Endodermal cell (in vitro differentiated cells): ENCODE data around the gene SFXN3. TPM values are rescaled to one million over a fixed set of nuclear protein-coding genes. Genes with fewer than 3 reads are reported as not detected.

ENCODE experiments used
- DNase-seq: peaks from one replicate; pipeline ENCODE4 v3.0.0-alpha.2; 2017
- H3K27ac ChIP-seq: 2 replicates; pipeline ENCODE4 v1.5.1; 2013; ENCODE audit warnings: mild to moderate bottlenecking, low read depth, low read length, moderate library complexity
- H3K27me3 ChIP-seq: 2 replicates; pipeline ENCODE4 v1.6.1; 2013; ENCODE audit warnings: mild to moderate bottlenecking, low read length, moderate library complexity; ENCODE audit not compliant: insufficient read depth, control insufficient read depth, poor library complexity, severe bottlenecking
- H3K36me3 ChIP-seq: 2 replicates; pipeline ENCODE4 v1.7.0; 2013; ENCODE audit warnings: mild to moderate bottlenecking, low read length, moderate library complexity; ENCODE audit not compliant: control insufficient read depth, insufficient read depth
- H3K4me1 ChIP-seq: one replicate; pipeline ENCODE4 v1.7.0; 2013; ENCODE audit warnings: low read length; ENCODE audit not compliant: control insufficient read depth, insufficient read depth
- H3K4me3 ChIP-seq: 2 replicates; pipeline ENCODE4 v1.5.1; 2013; ENCODE audit warnings: mild to moderate bottlenecking, low read length, moderate library complexity
- H3K9ac ChIP-seq: 2 replicates; pipeline ENCODE4 v1.6.1; 2013; ENCODE audit warnings: mild to moderate bottlenecking, low read length, moderate library complexity; ENCODE audit not compliant: poor library complexity, severe bottlenecking; ENCODE audit errors: extremely low read depth
- H3K9me3 ChIP-seq: 2 replicates; pipeline ENCODE4 v1.6.1; 2013; ENCODE audit warnings: mild to moderate bottlenecking, low read length, moderate library complexity; ENCODE audit not compliant: control insufficient read depth
- H3K27ac Mint-ChIP-seq: 2 replicates; pipeline ENCODE4 v1.8.0; 2020; ENCODE audit warnings: mixed read lengths
- H3K27me3 Mint-ChIP-seq: 2 replicates; pipeline ENCODE4 v1.8.0; 2021; ENCODE audit warnings: mild to moderate bottlenecking, mixed read lengths; ENCODE audit not compliant: insufficient read depth
- H3K36me3 Mint-ChIP-seq: 2 replicates; pipeline ENCODE4 v1.8.0; 2020; ENCODE audit warnings: low read depth, mixed read lengths
- H3K4me1 Mint-ChIP-seq: 2 replicates; pipeline ENCODE4 v1.8.0; 2020; ENCODE audit warnings: mixed read lengths
- H3K4me3 Mint-ChIP-seq: 2 replicates; pipeline ENCODE4 v1.8.0; 2020; ENCODE audit warnings: mild to moderate bottlenecking, moderate library complexity, mixed read lengths
- H3K9me3 Mint-ChIP-seq: 2 replicates; pipeline ENCODE4 v1.8.0; 2020; ENCODE audit warnings: mild to moderate bottlenecking, mixed read lengths
- WGBS, 2 experiments: methylation state at CpG; one replicate each; pipeline versions ENCODE4 v1.1.5 to v1.1.7; 2013; ENCODE audit warnings: missing lambda C conversion rate in 2 of 2, mixed read lengths in 1 of 2; ENCODE audit not compliant: insufficient coverage in 1 of 2, insufficient read length in 1 of 2; 5-methylcytosine and 5-hydroxymethylcytosine counted together
- total RNA-seq, 2 donors: library from RNA; stranded (reverse); fragmentation: NEBNext Ultra II Directional in 1 of 2; extraction: Animal tissue kit (Norgen Biotek cat#: 25700) in 1 of 2; gene quantifications; 2 replicates in 1 of 2; 3 replicates in 1 of 2; pipeline ENCODE4 v1.2.1, GENCODE V29; 2021
- TF ChIP-seq, protein P1 (sequence below): fragments of 200-600 bp; sonication (generic); conservative IDR thresholded peaks from 2 replicates; pipeline ENCODE4 v1.5.0; 2021; ENCODE audit warnings: antibody characterized with exemption, mild to moderate bottlenecking

The SFXN3 gene
- total RNA-seq, 2 donors from 2014 or later = 1.8 to 2.1 TPM

DNA sequence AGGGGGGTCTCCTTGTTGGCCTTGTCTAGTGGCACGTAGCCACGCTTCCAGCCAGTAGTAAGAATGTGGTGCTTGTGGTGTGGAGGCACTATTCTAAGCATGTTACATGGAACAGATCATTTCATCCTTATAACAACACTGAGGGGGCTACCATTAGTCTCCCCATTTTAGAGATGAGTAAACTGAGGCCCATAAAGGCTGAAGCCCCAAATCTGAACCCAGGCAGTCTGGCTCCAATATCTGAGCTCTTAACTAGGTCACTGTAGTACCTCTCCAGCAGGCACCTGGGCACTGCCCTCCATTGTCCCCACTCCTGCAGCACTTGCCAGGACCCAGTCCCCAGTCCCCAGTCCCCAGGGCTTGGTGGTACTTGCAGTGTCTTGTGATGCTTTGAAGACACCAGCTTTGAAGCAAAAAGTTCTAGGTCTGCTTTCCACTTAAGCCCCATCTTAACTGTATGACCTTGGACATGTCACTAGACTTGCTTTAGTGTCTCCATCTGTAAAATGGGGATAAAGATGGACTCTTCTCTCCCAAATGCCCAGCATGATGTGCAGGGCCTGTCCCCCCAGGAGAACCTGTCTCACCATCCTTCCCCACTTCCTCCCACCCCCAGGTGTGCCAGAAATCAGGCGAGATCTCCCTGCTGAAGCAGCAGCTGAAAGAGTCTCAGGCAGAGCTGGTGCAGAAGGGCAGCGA is 25.0 kb upstream of the SFXN3 start:
- H3K27ac Mint-ChIP-seq = no peak overlapping the region
- H3K4me1 Mint-ChIP-seq = peaks cover 7% of the 10 kb centered on the region
- peaks cover 26% of the 10 kb centered on the region for H3K36me3 Mint-ChIP-seq
- Histone ChIP-seq H3K27me3 (no peaks in the 10 kb centered on the region), H3K36me3 (peaks cover 41% of the 10 kb centered on the region), H3K27ac (no peak overlapping the region), H3K4me1 (no peaks in the 10 kb centered on the region), H3K9me3 (no peaks in the 10 kb centered on the region), H3K4me3 (no peak overlapping the region), H3K9ac (no peak overlapping the region)
- WGBS, 2 experiments = 87 to 93% methylated on average over 2 to 3 of the region's 4 CpGs
- no peak overlapping the region for H3K4me3 Mint-ChIP-seq
- TF ChIP-seq, protein P1, sequence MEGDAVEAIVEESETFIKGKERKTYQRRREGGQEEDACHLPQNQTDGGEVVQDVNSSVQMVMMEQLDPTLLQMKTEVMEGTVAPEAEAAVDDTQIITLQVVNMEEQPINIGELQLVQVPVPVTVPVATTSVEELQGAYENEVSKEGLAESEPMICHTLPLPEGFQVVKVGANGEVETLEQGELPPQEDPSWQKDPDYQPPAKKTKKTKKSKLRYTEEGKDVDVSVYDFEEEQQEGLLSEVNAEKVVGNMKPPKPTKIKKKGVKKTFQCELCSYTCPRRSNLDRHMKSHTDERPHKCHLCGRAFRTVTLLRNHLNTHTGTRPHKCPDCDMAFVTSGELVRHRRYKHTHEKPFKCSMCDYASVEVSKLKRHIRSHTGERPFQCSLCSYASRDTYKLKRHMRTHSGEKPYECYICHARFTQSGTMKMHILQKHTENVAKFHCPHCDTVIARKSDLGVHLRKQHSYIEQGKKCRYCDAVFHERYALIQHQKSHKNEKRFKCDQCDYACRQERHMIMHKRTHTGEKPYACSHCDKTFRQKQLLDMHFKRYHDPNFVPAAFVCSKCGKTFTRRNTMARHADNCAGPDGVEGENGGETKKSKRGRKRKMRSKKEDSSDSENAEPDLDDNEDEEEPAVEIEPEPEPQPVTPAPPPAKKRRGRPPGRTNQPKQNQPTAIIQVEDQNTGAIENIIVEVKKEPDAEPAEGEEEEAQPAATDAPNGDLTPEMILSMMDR = no peak
- no peaks in the 10 kb centered on the region for H3K9me3 Mint-ChIP-seq
- no peaks in the 10 kb centered on the region for H3K27me3 Mint-ChIP-seq
- DNase-seq = no peak

DNA sequence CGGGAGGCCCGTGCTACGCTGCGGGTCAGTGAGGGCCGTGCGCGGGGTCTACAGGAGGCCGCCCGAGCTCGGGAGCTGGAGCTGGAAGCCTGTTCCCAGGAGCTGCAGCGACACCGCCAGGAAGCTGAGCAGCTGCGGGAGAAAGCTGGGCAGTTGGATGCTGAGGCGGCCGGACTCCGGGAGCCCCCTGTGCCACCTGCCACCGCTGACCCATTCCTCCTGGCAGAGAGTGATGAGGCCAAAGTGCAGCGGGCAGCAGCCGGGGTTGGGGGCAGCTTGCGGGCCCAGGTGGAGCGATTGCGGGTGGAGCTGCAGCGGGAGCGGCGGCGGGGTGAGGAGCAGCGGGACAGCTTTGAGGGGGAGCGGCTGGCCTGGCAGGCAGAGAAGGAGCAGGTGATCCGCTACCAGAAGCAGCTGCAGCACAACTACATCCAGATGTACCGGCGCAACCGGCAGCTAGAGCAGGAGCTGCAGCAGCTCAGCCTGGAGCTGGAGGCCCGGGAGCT is 24.4 kb upstream of the SFXN3 start:
- no peak overlapping the region for H3K27ac Mint-ChIP-seq
- H3K27me3 Mint-ChIP-seq = no peaks in the 10 kb centered on the region
- WGBS, 2 experiments = 90 to 94% methylated on average over 21 to 33 of the region's 33 CpGs
- Histone ChIP-seq H3K27ac (no peak overlapping the region), H3K27me3 (no peaks in the 10 kb centered on the region), H3K4me3 (no peak overlapping the region), H3K36me3 (peaks cover 41% of the 10 kb centered on the region), H3K9ac (no peak overlapping the region), H3K9me3 (no peaks in the 10 kb centered on the region), H3K4me1 (no peaks in the 10 kb centered on the region)
- H3K36me3 Mint-ChIP-seq = peaks cover 26% of the 10 kb centered on the region
- H3K4me1 Mint-ChIP-seq = peaks cover 5% of the 10 kb centered on the region
- no peaks in the 10 kb centered on the region for H3K9me3 Mint-ChIP-seq
- TF ChIP-seq, protein P1 = no peak
- H3K4me3 Mint-ChIP-seq = no peak overlapping the region
- DNase-seq = no peak

DNA sequence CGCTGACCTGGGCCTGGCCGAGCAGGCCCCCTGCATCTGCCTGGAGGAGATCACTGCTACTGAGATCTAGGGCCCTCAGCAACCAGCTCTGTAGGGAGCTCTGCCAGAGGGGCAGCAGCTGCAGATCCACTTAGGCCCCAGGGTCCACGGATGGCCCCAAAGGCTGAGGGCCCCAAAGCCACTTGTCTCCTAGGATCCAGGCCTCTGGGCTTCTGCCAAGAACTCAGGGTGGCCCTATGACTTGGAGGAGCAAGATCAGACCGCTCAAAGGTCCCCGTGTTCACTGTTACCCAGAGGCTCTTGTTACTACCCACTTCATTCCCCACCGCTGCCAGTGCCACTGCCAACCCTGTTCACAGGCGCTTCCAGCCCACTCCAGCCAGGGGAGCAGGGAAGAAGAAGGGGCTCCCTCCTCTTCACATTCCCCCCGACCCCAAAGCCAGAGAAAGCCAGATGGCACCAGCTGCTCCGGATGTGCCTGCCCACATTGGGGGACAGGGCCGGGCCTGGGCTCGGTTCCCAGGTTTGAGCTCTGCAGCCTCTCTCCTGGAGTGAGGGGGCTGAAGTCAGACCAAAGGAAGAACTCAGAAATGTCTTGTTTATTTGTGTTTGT is 23.8 kb upstream of the SFXN3 start:
- WGBS, 2 experiments = 60 to 91% methylated on average over 1 to 11 of the region's 11 CpGs
- no peak overlapping the region for H3K27ac ChIP-seq
- peaks cover 38% of the 10 kb centered on the region for H3K36me3 ChIP-seq
- no peak overlapping the region for H3K4me3 ChIP-seq
- no peaks in the 10 kb centered on the region for H3K4me1 ChIP-seq
- no peaks in the 10 kb centered on the region for H3K27me3 ChIP-seq
- Mint-ChIP-seq H3K4me1 (peaks cover 5% of the 10 kb centered on the region), H3K27me3 (no peaks in the 10 kb centered on the region), H3K27ac (no peak overlapping the region), H3K36me3 (peaks cover 24% of the 10 kb centered on the region), H3K9me3 (no peaks in the 10 kb centered on the region), H3K4me3 (no peak overlapping the region)
- H3K9me3 ChIP-seq = no peaks in the 10 kb centered on the region
- no peak for DNase-seq
- TF ChIP-seq, protein P1 = no peak
- no peak overlapping the region for H3K9ac ChIP-seq
